Stomach (tissue), 9 donors: ENCODE measurements around the gene GABRB1. TPM values are rescaled to one million over a fixed set of nuclear protein-coding genes. Genes with fewer than 3 reads are reported as not detected.

ENCODE experiments used
- DNase-seq, 2 donors: peaks; one replicate each; pipeline versions ENCODE4 v3.0.0 to v3.0.0-alpha.2; 2013 to 2019
- H3K27ac ChIP-seq, 5 donors: fragments of 200-600 bp in 4 of 5; sonication (generic) in 4 of 5; one replicate each; pipeline ENCODE4 v1.5.1; 2013 to 2019; ENCODE audit warnings: mild to moderate bottlenecking in 1 of 5, moderate library complexity in 1 of 5
- H3K27me3 ChIP-seq, 3 donors: fragments of 200-600 bp; sonication (generic); one replicate each; pipeline ENCODE4 v1.5.1; 2017 to 2019; ENCODE audit warnings: mixed run types in 1 of 3
- H3K36me3 ChIP-seq, 4 donors: fragments of 200-600 bp; sonication (generic); 1 replicate in 3 of 4; 2 replicates in 1 of 4; pipeline ENCODE4 v1.5.1; 2016 to 2019
- H3K4me1 ChIP-seq, 4 donors: fragments of 200-600 bp; sonication (generic); one replicate each; pipeline ENCODE4 v1.5.1; 2016 to 2019
- H3K4me3 ChIP-seq, 4 donors: fragments of 200-600 bp; sonication (generic) in 3 of 4; one replicate each; pipeline ENCODE4 v1.5.1; 2016 to 2019; ENCODE audit warnings: mild to moderate bottlenecking in 1 of 4
- H3K9me3 ChIP-seq, 4 donors: fragments of 200-600 bp; sonication (generic); one replicate each; pipeline ENCODE4 v1.5.1; 2016 to 2019
- CTCF ChIP-seq, 7 experiments: fragments of 450-650 bp in 4 of 7; fragments of 200-600 bp in 3 of 7; sonication (generic) in 3 of 7; IDR thresholded peaks; one replicate each; pipeline ENCODE4 v1.5.1; 2016 to 2019; ENCODE audit warnings: antibody characterized with exemption in 7 of 7, control low read depth in 2 of 7, mild to moderate bottlenecking in 1 of 7
- EP300 ChIP-seq: sonication (generic); formaldehyde crosslinking; IDR thresholded peaks from one replicate; pipeline ENCODE4 v1.6.1; 2017; ENCODE audit warnings: antibody characterized with exemption
- POLR2A ChIP-seq, 4 donors: fragments of 450-650 bp; IDR thresholded peaks; one replicate each; pipeline ENCODE4 v1.6.1; 2016; ENCODE audit warnings: antibody characterized with exemption in 4 of 4, control low read depth in 2 of 4, mild to moderate bottlenecking in 1 of 4, moderate library complexity in 1 of 4
- POLR2AphosphoS5 ChIP-seq, 3 donors: sonication (generic); formaldehyde crosslinking; IDR thresholded peaks; one replicate each; pipeline ENCODE4 v1.6.1; 2016; ENCODE audit warnings: antibody characterized with exemption in 3 of 3
- WGBS, 5 donors: extraction: QIAGEN DNeasy Blood & Tissue Kit in 3 of 5; methylation state at CpG; one replicate each; pipeline versions ENCODE4 v1.1.5 to v1.1.7; 2013 to 2018; 5-methylcytosine and 5-hydroxymethylcytosine counted together
- intact Hi-C: fragments of 100-400 bp; cut with DNase I; formaldehyde crosslinking; loops from one replicate; pipeline ENCODE4 v1.15.1; 2023; ENCODE audit warnings: low total_unique reads
- polyA plus RNA-seq, 3 donors: library from polyadenylated mRNA; stranded (reverse); fragments of 200-250 nt; gene quantifications; one replicate each; pipeline ENCODE4 v1.2.3, GENCODE V29; 2013
- total RNA-seq, 5 donors: library from RNA; depleted of rRNA; stranded (reverse); fragments of >200 nt; gene quantifications; one replicate each; pipeline versions ENCODE4 v1.1.0 to v1.2.3, GENCODE V29; 2014 to 2016
- donor health status: healthy with polysubstance abuse.
- donor health status: Bipolar disorder and iron deficiency.
- donor health status: healthy.

GABRB1 gene
- total and polyA plus RNA-seq, 8 donors, result 2.8 TPM; not detected in 7

- intact Hi-C loops, result no loop called here
- TF ChIP-seq EP300, result no peak
- no peak for TF ChIP-seq POLR2AphosphoS5 (IDR thresholded peaks at IDR 0.05)
- no peak for TF ChIP-seq CTCF (IDR thresholded peaks at IDR 0.05)
- TF ChIP-seq POLR2A (IDR thresholded peaks at IDR 0.05), result no peak
- Histone ChIP-seq H3K36me3 (no peaks in the 10 kb centered on the region), H3K4me3 (no peak overlapping the region), H3K4me1 (no peaks in the 10 kb centered on the region), H3K27me3 (no peaks in the 10 kb centered on the region), H3K27ac (no peak overlapping the region), H3K9me3 (no peaks in the 10 kb centered on the region)
- DNase-seq, result no peak
- 67 to 100% (median 80%) methylated on average over 1 of the region's 1 CpG for WGBS, 5 donors
These were observed 89.4 kb downstream of the GABRB1 start for GRCh38 chr4:47120783-47121182.

- Histone ChIP-seq H3K36me3 (no peaks in the 10 kb centered on the region), H3K4me1 (no peaks in the 10 kb centered on the region), H3K4me3 (no peak overlapping the region), H3K27me3 (no peaks in the 10 kb centered on the region), H3K9me3 (no peaks in the 10 kb centered on the region), H3K27ac (no peak overlapping the region)
- 3 to 8% (median 5%) methylated on average over 4 of the region's 4 CpGs for WGBS, 5 donors
- TF ChIP-seq CTCF (IDR thresholded peaks at IDR 0.05), result peak in 4 of 7 experiments; percentile 42 to 67 (median 50)
- TF ChIP-seq POLR2A (IDR thresholded peaks at IDR 0.05), result no peak
- intact Hi-C loops, result no loop called here
- DNase-seq, result peak; percentile 42 to 86
These were observed 91.4 kb downstream of the GABRB1 start for GRCh38 chr4:47122592-47123291.

- H3K9me3 ChIP-seq, result no peaks in the 10 kb centered on the region
- TF ChIP-seq POLR2A (IDR thresholded peaks at IDR 0.05) (no peak), EP300 (no peak), CTCF (IDR thresholded peaks at IDR 0.05) (no peak), POLR2AphosphoS5 (IDR thresholded peaks at IDR 0.05) (no peak)
- H3K36me3 ChIP-seq, result no peaks in the 10 kb centered on the region
- no peaks in the 10 kb centered on the region for H3K4me1 ChIP-seq
- 88 to 98% (median 94%) methylated on average over 1 of the region's 1 CpG for WGBS, 5 donors
- H3K4me3 ChIP-seq, result no peak overlapping the region
- intact Hi-C loops, result no loop called here
- DNase-seq, result no peak
- no peak overlapping the region for H3K27ac ChIP-seq
- no peaks in the 10 kb centered on the region for H3K27me3 ChIP-seq
These were observed 97.6 kb downstream of the GABRB1 start for GRCh38 chr4:47128991-47129390.

- no peaks in the 10 kb centered on the region for H3K9me3 ChIP-seq
- no peak for DNase-seq
- no peaks in the 10 kb centered on the region for H3K36me3 ChIP-seq
- TF ChIP-seq POLR2AphosphoS5 (IDR thresholded peaks at IDR 0.05) (no peak), EP300 (no peak), CTCF (IDR thresholded peaks at IDR 0.05) (no peak), POLR2A (IDR thresholded peaks at IDR 0.05) (no peak)
- WGBS, 5 donors, result 82 to 88% (median 82%) methylated on average over 4 of the region's 4 CpGs
- H3K27me3 ChIP-seq, result no peaks in the 10 kb centered on the region
- H3K4me1 ChIP-seq, result no peaks in the 10 kb centered on the region
- no peak overlapping the region for H3K27ac ChIP-seq
- no peak overlapping the region for H3K4me3 ChIP-seq
- intact Hi-C loops, result no loop called here
These were observed 103.8 kb downstream of the GABRB1 start for GRCh38 chr4:47135210-47135609.
